ENCODE measurements around the gene MGAT4C.
"Not testable (repeated sequence)": the region's sequence is repeated elsewhere in the genome, so short reads cannot be mapped to it uniquely, and the experiment has no call there.

MGAT4C gene

GRCh38 chr12:86122846-86123468 lies 133.2 kb downstream of the MGAT4C start:
- no peak for DNase-seq

- DNase-seq = no peak
Observed at GRCh38 chr12:86118161-86118560, 138.0 kb downstream of the MGAT4C start.

DNA sequence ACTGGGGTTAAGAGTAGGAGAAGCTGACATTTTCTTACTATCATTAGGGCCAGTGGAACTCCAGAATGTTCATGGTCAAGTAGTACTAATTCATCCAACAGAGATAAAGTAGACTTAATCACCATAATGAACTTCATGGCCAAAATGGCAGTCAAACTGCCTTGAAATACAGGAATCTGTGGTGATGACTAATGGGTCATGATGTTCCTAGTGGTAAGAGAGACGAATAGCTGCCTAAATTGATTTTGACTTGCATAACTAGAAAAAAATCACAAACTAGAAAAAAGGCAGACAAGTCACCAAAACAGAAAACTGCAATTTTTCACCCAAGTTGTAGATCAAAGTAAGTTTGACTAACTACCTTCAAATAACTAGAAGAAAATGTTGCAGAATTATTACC lies 138.5 kb downstream of the MGAT4C start:
- DNase-seq = no peak

DNA sequence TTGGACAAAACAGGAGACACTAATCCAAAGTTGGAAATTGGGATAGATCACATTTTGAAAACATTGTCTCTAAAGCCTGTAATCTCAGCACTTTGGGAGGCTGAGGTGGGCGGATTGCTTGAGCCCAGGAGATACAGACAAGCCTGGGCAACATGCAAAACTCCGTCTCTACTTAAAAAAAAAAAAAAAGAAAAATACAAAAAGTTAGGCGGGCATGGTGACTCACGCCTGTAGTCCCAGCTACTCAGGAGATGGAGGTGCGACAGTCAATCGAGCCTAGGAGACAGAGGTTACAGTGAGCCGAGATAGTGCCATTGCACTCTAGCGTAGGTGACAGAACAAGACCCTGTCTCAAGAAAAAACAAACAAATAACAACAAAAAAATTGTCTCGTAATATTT lies 152.1 kb downstream of the MGAT4C start:
- no peak for DNase-seq

- no peak for DNase-seq
Observed at GRCh38 chr12:86097161-86097560, 159.0 kb downstream of the MGAT4C start.

DNA sequence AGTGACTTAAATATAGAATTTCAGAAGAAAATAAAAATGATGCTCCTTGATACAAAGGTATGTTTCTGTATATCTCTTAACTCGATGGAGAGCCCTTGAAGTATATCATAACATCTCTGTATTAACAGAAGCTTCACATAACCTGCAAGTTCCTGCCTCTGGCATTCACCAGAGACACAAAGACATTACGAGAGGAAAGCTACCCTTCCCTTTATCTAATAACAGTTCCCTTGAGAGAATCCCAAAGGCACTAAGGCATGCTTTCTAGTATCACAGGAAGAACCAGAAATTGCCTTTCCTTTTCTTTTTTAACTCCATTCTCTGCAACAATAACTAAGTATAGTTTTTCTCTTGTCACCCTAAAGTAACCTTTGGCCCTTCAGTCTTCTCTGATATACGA lies 164.5 kb downstream of the MGAT4C start:
- DNase-seq = no peak

DNA sequence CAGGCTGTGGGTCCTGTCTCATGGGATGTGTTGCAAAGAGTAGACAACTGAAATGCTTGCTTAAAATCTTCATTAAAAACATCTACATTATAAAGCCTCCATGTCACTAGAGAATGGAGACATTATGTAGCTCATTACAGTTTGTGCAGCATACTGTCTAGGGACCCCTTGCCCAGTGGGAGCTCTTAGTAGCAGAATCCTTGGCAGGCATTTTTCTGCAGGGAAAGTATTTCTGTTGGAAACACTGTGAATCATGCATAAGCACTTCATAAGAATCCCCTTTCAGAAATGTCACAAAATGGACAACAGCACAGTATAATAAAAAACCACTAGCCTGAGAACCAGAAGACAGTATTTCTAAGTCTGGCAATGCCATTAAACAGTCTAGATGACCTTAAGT lies 174.3 kb downstream of the MGAT4C start:
- no peak for DNase-seq

GRCh38 chr12:86059052-86059451 lies 197.1 kb downstream of the MGAT4C start:
- DNase-seq = not testable (repeated sequence)

- no peak for DNase-seq
Observed at GRCh38 chr12:86057092-86057845, 198.9 kb downstream of the MGAT4C start.

- no peak for DNase-seq
Observed at GRCh38 chr12:86052921-86053320, 203.3 kb downstream of the MGAT4C start.

DNA sequence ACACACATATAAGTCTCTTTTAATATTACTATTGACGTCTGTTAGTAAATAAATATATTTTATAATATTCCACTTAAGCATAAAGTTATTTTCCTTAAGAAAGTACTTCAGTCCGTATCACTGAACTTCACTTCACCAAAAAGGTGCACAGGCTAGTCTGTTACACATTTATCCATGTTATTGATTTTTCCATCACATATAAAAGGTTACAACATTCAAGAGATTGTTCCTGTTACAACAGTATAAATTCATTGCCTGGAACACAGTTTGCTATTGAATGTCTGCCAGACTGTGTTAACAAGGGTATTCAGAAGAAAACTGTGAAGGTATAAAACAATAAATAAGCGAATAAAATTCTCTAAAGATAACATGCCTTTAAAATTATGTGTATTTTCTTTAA lies 206.2 kb downstream of the MGAT4C start:
- DNase-seq = no peak

GRCh38 chr12:86044396-86044795 lies 211.8 kb downstream of the MGAT4C start:
- no peak for DNase-seq

GRCh38 chr12:86042062-86042461 lies 214.1 kb downstream of the MGAT4C start:
- no peak for DNase-seq

GRCh38 chr12:86018361-86018760 lies 237.8 kb downstream of the MGAT4C start:
- DNase-seq = no peak

- DNase-seq = no peak
Observed at GRCh38 chr12:86015026-86015425, 241.2 kb downstream of the MGAT4C start.

DNA sequence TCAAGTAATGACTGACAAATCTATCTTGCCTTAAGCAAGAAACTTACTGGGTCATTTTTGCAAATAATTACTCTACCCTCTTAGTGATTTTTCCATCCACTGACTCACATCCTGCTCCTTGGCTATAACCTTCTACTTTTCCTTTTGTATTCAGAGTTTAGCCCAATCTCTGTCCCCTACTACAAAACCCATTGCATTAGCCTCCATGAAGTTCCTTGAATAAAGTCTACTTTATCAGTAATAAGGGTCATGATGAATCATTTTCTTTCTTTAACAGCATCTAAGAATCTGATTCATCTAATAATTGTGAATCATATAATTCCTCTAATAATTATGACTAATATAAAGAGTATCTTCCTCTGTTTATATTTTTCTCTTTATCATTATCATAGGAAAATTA lies 249.5 kb downstream of the MGAT4C start:
- DNase-seq = no peak

DNA sequence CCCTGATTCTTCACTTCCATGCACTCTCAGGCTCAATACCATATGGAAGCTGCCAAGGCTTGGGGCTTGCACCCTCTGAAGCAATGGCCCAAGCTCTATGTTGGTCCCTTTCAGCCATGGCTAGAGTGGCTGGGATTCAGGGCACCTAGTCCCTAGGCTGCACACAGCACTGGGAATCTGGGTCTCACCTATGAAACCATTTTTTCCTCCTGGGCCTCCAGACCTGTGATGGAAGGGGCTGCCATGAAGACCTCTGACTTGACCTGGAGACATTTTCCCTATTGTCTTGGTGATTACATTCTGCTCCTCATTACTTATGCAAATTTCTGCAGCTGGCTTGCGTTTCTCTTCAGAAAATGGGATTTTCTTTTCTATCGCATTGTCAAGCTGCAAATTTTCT lies 258.1 kb downstream of the MGAT4C start:
- DNase-seq = no peak

- DNase-seq = no peak
Observed at GRCh38 chr12:85996280-85996679, 259.9 kb downstream of the MGAT4C start.

DNA sequence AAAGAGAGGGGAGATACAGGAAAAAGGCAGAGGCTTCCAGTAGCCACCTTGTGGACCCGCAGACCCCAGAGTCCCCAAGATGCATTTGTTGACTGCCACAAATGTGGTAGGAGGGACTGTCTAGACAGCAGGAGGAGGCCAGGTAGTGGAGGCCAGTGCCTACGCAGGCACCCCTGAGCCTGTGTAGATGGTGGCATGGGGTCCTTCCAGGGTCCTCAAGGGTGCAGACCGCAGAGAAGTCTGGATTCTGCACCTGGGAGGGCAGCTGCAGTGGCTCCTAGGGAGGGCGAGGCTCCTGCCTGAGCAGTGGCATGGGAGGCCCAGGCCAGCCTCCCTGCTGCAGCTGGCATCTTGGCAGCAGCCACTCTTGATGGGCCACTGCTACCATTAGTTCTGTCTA lies 262.4 kb downstream of the MGAT4C start:
- DNase-seq = no peak

DNA sequence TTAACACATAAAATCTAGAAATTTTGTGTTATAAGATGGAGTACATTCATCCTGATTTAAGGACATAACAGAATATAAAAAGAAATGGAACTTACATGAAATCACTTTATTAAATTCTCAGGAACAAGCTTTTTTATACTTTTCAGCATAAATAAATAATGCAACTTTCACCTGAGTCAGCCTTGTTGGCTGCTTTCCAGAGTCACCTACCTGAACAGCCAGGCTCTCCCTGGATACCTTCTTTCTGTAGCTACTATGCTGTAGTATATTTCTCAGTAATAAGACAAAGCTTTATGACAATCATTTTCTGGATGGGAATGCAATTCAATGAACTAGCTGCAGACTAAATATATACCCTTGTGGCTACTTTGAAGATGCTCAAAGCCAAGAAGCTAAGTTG lies 270.2 kb downstream of the MGAT4C start:
- DNase-seq = no peak

GRCh38 chr12:85983601-85984000 lies 272.6 kb downstream of the MGAT4C start:
- DNase-seq = no peak

- DNase-seq = no peak
Observed at GRCh38 chr12:85979641-85980040, 276.6 kb downstream of the MGAT4C start.

- DNase-seq = no peak
Observed at GRCh38 chr12:85975716-85976115, 280.5 kb downstream of the MGAT4C start.

- DNase-seq = no peak
Observed at GRCh38 chr12:85971800-85972199, 284.4 kb downstream of the MGAT4C start.

- DNase-seq = no peak
Observed at GRCh38 chr12:85968606-85969005, 287.6 kb downstream of the MGAT4C start.
